Breast epithelium (tissue), 3 donors: Measurements from ENCODE around the gene DAPK1.

ENCODE experiments used
- CTCF ChIP-seq, 3 donors: fragments of 450-650 bp; IDR thresholded peaks; one replicate each; pipeline ENCODE4 v1.5.1; 2016 to 2017; ENCODE audit warnings: antibody characterized with exemption in 3 of 3, mild to moderate bottlenecking in 3 of 3, moderate library complexity in 3 of 3
- POLR2A ChIP-seq: fragments of 450-650 bp; IDR thresholded peaks from one replicate; pipeline ENCODE4 v1.6.1; 2016; ENCODE audit warnings: antibody characterized with exemption, mild to moderate bottlenecking, moderate library complexity

GRCh38 chr9:87668222-87668621, 170.6 kb downstream of the DAPK1 start:
- TF ChIP-seq CTCF (IDR thresholded peaks at IDR 0.05) (no peak), POLR2A (no peak)
